GM12865 (cell line): ENCODE measurements around the gene ITGAL.

Experiments used
- DNase-seq: peaks from one replicate; pipeline ENCODE4 v3.0.0; 2010; ENCODE audit warnings: low read depth
- H3K4me3 ChIP-seq: 2 replicates; pipeline ENCODE4 v1.5.1; 2011; ENCODE audit warnings: mild to moderate bottlenecking, low read depth, low read length, control low read depth
- TF ChIP-seq, protein P1 (sequence below): IDR thresholded peaks from 2 replicates; pipeline ENCODE4 v1.5.1; 2011; ENCODE audit warnings: low read length, control low read depth, low read depth, inconsistent platforms; ENCODE audit not compliant: insufficient read depth; ENCODE audit errors: missing control alignments

ITGAL gene

GRCh38 chr16:30553393-30553899 is 80.9 kb downstream of the ITGAL start:
- TF ChIP-seq, protein P1, sequence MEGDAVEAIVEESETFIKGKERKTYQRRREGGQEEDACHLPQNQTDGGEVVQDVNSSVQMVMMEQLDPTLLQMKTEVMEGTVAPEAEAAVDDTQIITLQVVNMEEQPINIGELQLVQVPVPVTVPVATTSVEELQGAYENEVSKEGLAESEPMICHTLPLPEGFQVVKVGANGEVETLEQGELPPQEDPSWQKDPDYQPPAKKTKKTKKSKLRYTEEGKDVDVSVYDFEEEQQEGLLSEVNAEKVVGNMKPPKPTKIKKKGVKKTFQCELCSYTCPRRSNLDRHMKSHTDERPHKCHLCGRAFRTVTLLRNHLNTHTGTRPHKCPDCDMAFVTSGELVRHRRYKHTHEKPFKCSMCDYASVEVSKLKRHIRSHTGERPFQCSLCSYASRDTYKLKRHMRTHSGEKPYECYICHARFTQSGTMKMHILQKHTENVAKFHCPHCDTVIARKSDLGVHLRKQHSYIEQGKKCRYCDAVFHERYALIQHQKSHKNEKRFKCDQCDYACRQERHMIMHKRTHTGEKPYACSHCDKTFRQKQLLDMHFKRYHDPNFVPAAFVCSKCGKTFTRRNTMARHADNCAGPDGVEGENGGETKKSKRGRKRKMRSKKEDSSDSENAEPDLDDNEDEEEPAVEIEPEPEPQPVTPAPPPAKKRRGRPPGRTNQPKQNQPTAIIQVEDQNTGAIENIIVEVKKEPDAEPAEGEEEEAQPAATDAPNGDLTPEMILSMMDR, result no peak
- H3K4me3 ChIP-seq, result no peak overlapping the region
- DNase-seq, result no peak

- H3K4me3 ChIP-seq, result no peak overlapping the region
- DNase-seq, result no peak
- TF ChIP-seq, protein P1, result no peak
Observed at GRCh38 chr16:30554557-30555314, 82.2 kb downstream of the ITGAL start.

GRCh38 chr16:30555315-30556124 is 83.0 kb downstream of the ITGAL start:
- H3K4me3 ChIP-seq, result no peak overlapping the region
- DNase-seq, result no peak
- TF ChIP-seq, protein P1, result no peak

DNA sequence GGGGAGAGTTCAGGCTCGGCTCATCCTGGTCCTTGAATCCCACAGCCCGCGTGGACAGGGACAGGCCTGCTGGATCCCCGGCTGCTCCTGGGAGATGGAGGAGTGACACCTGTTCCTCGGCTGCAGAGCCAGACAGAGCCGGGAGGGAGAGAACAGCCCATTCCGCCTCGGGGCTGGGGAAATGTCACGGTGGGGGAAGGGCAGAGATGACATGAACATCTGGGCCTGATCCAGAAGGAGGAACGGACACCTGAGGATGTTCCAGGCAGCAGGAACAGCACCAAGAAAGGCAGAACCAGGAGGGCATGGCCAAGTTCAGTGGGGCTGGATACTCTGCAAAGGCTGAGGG is 83.6 kb downstream of the ITGAL start:
- no peak for DNase-seq
- H3K4me3 ChIP-seq, result no peak overlapping the region
- TF ChIP-seq, protein P1, result no peak

DNA sequence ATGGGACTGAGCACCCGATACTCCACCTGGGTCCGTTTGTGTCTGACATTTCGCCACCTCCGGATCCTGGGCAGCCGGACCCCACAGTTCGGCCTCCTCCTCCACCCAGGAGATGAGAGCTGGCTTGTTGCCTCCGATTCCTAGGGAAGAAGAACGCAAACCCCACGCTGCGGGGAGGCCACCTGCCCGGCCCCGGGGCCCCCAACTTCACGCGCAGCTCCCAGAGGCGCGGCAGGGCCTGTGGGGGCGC is 85.1 kb downstream of the ITGAL start:
- no peak for DNase-seq
- peak overlapping the region; percentile 83 for H3K4me3 ChIP-seq
- TF ChIP-seq, protein P1, result no peak

- H3K4me3 ChIP-seq, result peak within 1 kb of the TSS; percentile 83
- TF ChIP-seq, protein P1, result no peak
- peak; percentile 98 for DNase-seq
Observed at GRCh38 chr16:30557957-30558788, 85.6 kb downstream of the ITGAL start, which contains the start of gene ZNF764. Gene ZNF764 (minus strand): TSS chr16:30558374. CDS start chr16:30558182, 192 bp downstream.
